Esophagus muscularis mucosa (tissue), 4 donors: ENCODE data around the gene SPCS2. TPM values are rescaled to one million over a fixed set of nuclear protein-coding genes. Genes with fewer than 3 reads are reported as not detected.

ENCODE experiments used
- DNase-seq: peaks from one replicate; pipeline ENCODE4 v3.0.0-alpha.2; 2017; ENCODE audit errors: extremely low spot score
- H3K27ac ChIP-seq, 4 donors: fragments of 200-600 bp; sonication (generic); replicated peaks in 1 of 4; 1 replicate in 3 of 4; 2 replicates in 1 of 4; pipeline ENCODE4 v1.5.1; 2016 to 2019; ENCODE audit warnings: mild to moderate bottlenecking in 1 of 4
- H3K27me3 ChIP-seq, 4 donors: fragments of 200-600 bp; sonication (generic); one replicate each; pipeline versions ENCODE4 v1.5.1 to v1.6.0; 2016 to 2019
- H3K36me3 ChIP-seq, 4 donors: fragments of 200-600 bp; sonication (generic); one replicate each; pipeline ENCODE4 v1.5.1; 2016 to 2019
- H3K4me1 ChIP-seq, 4 donors: fragments of 200-600 bp; sonication (generic); one replicate each; pipeline ENCODE4 v1.5.1; 2016 to 2019
- H3K4me3 ChIP-seq, 4 donors: fragments of 200-600 bp; sonication (generic); 1 replicate in 2 of 4; 2 replicates in 2 of 4; pipeline ENCODE4 v1.5.1; 2016 to 2019; ENCODE audit warnings: mild to moderate bottlenecking in 4 of 4, moderate library complexity in 1 of 4
- H3K9me3 ChIP-seq, 4 donors: fragments of 200-600 bp; sonication (generic); 1 replicate in 3 of 4; 2 replicates in 1 of 4; pipeline ENCODE4 v1.5.1; 2016 to 2019
- CTCF ChIP-seq, 3 experiments: fragments of 200-600 bp in 2 of 3; fragments of 450-650 bp in 1 of 3; sonication (generic) in 2 of 3; IDR thresholded peaks; one replicate each; pipeline ENCODE4 v1.5.1; 2017 to 2019; ENCODE audit warnings: antibody characterized with exemption in 3 of 3, mild to moderate bottlenecking in 2 of 3, moderate library complexity in 1 of 3
- EP300 ChIP-seq: sonication (generic); formaldehyde crosslinking; IDR thresholded peaks from one replicate; pipeline ENCODE4 v1.6.1; 2017; ENCODE audit warnings: antibody characterized with exemption
- POLR2A ChIP-seq: fragments of 450-650 bp; IDR thresholded peaks from one replicate; pipeline ENCODE4 v1.6.1; 2017; ENCODE audit warnings: antibody characterized with exemption, moderate library complexity, mild to moderate bottlenecking, low read depth
- POLR2AphosphoS5 ChIP-seq, 2 donors: sonication (generic); formaldehyde crosslinking; IDR thresholded peaks; one replicate each; pipeline ENCODE4 v1.6.1; 2017; ENCODE audit warnings: antibody characterized with exemption in 2 of 2
- WGBS: methylation state at CpG from one replicate; pipeline ENCODE4 v1.1.5; 2018; 5-methylcytosine and 5-hydroxymethylcytosine counted together
- intact Hi-C: fragments of 100-400 bp; cut with DNase I; formaldehyde crosslinking; loops from one replicate; pipeline ENCODE4 v1.15.1; 2023
- total RNA-seq, 4 donors: library from RNA; depleted of rRNA; stranded (reverse); fragments of >200 nt; gene quantifications; one replicate each; pipeline versions ENCODE4 v1.1.0 to v1.2.1, GENCODE V29; 2016

The SPCS2 gene
- total RNA-seq, 4 donors from 2014 or later, result 23.6 to 98.7 (median 28.6) TPM

- 93% methylated on average over 2 of the region's 2 CpGs for WGBS
- Histone ChIP-seq H3K36me3 (peaks cover 7 to 82% (median 32%) of the 10 kb centered on the region in 4 donors), H3K4me3 (no peak overlapping the region), H3K27ac (no peak overlapping the region), H3K4me1 (peaks cover 0 to 7% (median 2%) of the 10 kb centered on the region in 4 donors), H3K27me3 (no peaks in the 10 kb centered on the region), H3K9me3 (no peaks in the 10 kb centered on the region)
- no peak for TF ChIP-seq POLR2A
- TF ChIP-seq POLR2AphosphoS5 (IDR thresholded peaks at IDR 0.05), result no peak
- no peak for TF ChIP-seq CTCF (IDR thresholded peaks at IDR 0.05)
- no peak for DNase-seq
- intact Hi-C loops, result no loop called here
Measured at GRCh38 chr11:74933765-74934164, 15.3 kb upstream of the SPCS2 start.

- Histone ChIP-seq H3K27ac (no peak overlapping the region), H3K4me3 (no peak overlapping the region), H3K36me3 (peaks cover 7 to 78% (median 32%) of the 10 kb centered on the region in 4 donors), H3K27me3 (no peaks in the 10 kb centered on the region), H3K9me3 (no peaks in the 10 kb centered on the region), H3K4me1 (peaks cover 0 to 7% (median 2%) of the 10 kb centered on the region in 4 donors)
- 80% methylated on average over 2 of the region's 2 CpGs for WGBS
- DNase-seq, result no peak
- TF ChIP-seq CTCF (IDR thresholded peaks at IDR 0.05) (no peak), POLR2AphosphoS5 (IDR thresholded peaks at IDR 0.05) (no peak), POLR2A (no peak), EP300 (no peak)
- intact Hi-C loops, result no loop called here
Measured at GRCh38 chr11:74935285-74935684, 13.8 kb upstream of the SPCS2 start.

DNA sequence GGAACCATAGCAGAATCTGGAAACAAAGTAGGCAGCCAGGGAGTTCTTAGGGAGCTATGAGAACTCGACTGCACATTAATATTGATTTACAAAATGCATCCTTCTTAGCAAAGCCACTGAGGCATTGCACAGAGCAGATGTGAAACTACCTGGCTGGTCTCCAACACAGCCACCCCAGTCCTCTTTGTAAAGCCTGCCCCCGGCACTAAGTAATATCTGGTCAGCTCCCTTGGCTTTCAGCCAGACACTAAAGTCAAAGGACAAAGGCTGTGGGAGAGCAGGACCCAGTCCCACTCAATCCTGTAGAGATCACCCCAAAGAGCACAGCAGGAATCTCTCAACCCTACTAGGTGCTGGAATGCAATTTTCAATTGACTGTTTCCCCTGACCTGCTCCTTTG, 13.0 kb upstream of the SPCS2 start:
- Histone ChIP-seq H3K36me3 (peaks cover 7 to 84% (median 39%) of the 10 kb centered on the region in 4 donors), H3K4me3 (no peak overlapping the region), H3K4me1 (peaks cover 0 to 7% (median 2%) of the 10 kb centered on the region in 4 donors), H3K9me3 (no peaks in the 10 kb centered on the region), H3K27me3 (no peaks in the 10 kb centered on the region), H3K27ac (no peak overlapping the region)
- intact Hi-C loops, result no loop called here
- no peak for DNase-seq
- TF ChIP-seq POLR2A, result no peak
- no peak for TF ChIP-seq CTCF (IDR thresholded peaks at IDR 0.05)
- no peak for TF ChIP-seq EP300
- no peak for TF ChIP-seq POLR2AphosphoS5 (IDR thresholded peaks at IDR 0.05)
- WGBS, result 75% methylated on average over 2 of the region's 2 CpGs

GRCh38 chr11:74936976-74937375, 12.1 kb upstream of the SPCS2 start:
- TF ChIP-seq POLR2AphosphoS5 (IDR thresholded peaks at IDR 0.05) (no peak), POLR2A (no peak), EP300 (no peak), CTCF (IDR thresholded peaks at IDR 0.05) (no peak)
- Histone ChIP-seq H3K27me3 (no peaks in the 10 kb centered on the region), H3K4me3 (no peak overlapping the region), H3K27ac (no peak overlapping the region), H3K9me3 (no peaks in the 10 kb centered on the region), H3K4me1 (peaks cover 0 to 7% (median 2%) of the 10 kb centered on the region in 4 donors), H3K36me3 (peaks cover 7 to 84% (median 42%) of the 10 kb centered on the region in 4 donors)
- no peak for DNase-seq
- WGBS, result 81% methylated on average over 5 of the region's 5 CpGs
- intact Hi-C loops, result no loop called here
